Subcutaneous adipose tissue (tissue), 4 donors: ENCODE data around the gene TLNRD1. TPM values are rescaled to one million over a fixed set of nuclear protein-coding genes. Genes with fewer than 3 reads are reported as not detected.

ENCODE experiments used
- total RNA-seq, 4 donors: library from RNA; depleted of rRNA; stranded (reverse); fragments of >200 nt; gene quantifications; one replicate each; pipeline ENCODE4 v1.1.0, GENCODE V29; 2016
- TF ChIP-seq, protein P1 (sequence below): fragments of 450-650 bp; IDR thresholded peaks from one replicate; pipeline ENCODE4 v1.5.1; 2016; ENCODE audit warnings: low read depth, mild to moderate bottlenecking, control low read depth, antibody characterized with exemption, moderate library complexity

The TLNRD1 gene
- total RNA-seq, 4 donors from 2014 or later: 10.3 to 33.5 (median 11.9) TPM

DNA sequence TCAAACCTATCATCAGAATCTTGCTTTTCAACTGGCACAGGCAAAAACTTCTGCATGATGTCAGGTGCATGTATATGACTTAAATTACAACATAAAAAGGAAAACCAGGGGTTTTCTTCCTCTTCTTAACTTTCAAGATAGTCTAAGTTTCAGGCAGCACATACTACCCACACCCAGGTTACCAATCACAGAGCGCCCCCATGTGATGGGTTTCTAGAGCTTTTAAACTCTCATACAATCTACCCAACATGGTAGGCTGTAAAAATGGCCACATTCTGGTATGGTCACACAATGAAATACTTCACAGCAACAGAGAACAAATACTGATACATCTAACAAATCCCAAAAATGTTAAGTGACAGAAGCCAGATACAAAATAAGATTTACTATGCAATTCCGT lies 18.5 kb upstream of the TLNRD1 start:
- TF ChIP-seq, protein P1, sequence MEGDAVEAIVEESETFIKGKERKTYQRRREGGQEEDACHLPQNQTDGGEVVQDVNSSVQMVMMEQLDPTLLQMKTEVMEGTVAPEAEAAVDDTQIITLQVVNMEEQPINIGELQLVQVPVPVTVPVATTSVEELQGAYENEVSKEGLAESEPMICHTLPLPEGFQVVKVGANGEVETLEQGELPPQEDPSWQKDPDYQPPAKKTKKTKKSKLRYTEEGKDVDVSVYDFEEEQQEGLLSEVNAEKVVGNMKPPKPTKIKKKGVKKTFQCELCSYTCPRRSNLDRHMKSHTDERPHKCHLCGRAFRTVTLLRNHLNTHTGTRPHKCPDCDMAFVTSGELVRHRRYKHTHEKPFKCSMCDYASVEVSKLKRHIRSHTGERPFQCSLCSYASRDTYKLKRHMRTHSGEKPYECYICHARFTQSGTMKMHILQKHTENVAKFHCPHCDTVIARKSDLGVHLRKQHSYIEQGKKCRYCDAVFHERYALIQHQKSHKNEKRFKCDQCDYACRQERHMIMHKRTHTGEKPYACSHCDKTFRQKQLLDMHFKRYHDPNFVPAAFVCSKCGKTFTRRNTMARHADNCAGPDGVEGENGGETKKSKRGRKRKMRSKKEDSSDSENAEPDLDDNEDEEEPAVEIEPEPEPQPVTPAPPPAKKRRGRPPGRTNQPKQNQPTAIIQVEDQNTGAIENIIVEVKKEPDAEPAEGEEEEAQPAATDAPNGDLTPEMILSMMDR: no peak

GRCh38 chr15:80982839-80983238 lies 17.9 kb upstream of the TLNRD1 start:
- TF ChIP-seq, protein P1: no peak

- TF ChIP-seq, protein P1: no peak
Measured at GRCh38 chr15:80984856-80985255, 15.9 kb upstream of the TLNRD1 start.

GRCh38 chr15:80985981-80986380 lies 14.7 kb upstream of the TLNRD1 start:
- TF ChIP-seq, protein P1: no peak

- TF ChIP-seq, protein P1: no peak
Measured at GRCh38 chr15:80986487-80986886, 14.2 kb upstream of the TLNRD1 start.

DNA sequence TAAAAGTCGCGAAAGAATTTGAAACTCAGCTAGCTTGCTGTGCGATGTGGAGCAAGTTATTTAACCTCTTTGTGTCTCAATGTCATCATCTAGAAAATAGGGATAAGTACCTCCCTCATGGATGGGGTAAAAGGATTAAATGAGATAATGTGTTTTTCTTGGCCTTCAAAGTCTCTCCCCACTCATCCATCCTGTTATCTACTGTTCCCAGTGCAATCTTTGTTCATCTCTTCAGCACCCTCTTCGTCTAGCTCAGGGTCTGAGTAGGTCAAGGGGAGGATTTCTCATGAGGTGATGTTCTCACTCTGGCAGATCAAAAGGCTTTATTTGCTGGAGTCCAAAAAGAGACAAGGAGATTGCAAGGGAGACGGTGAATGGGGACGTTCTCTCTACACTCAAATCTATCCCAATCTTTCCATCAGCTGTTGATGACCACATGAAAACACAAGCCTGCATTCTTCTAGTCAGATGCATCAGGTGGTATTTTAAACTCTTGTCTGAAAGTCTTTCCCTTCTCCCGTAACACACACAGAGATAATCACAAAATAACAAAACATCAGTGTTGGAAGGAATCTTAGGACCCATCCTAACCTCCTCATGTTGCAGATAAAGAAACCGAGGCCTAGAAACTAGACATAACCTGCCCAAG lies 12.5 kb upstream of the TLNRD1 start:
- TF ChIP-seq, protein P1: no peak

DNA sequence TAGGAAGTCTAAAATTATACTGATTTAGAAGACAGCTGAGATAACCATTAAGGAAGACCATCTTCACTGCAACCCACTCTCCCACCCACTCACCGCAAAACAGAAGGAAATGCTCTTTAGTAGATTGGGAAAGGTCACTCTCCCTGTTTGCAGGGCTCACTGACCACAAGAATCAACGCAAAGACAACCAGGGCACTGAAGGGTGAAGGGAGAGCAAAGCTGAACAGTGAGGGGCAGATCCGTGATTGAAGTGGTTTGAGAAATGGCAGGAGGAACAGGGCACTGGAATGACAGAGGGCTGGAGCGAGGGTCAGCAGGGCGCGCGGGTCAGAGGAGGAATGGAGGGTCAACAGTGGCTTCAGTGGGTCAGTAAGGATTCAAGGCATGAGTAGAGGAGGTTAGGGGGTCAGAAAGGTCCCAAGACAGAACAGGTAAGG lies 11.6 kb upstream of the TLNRD1 start:
- TF ChIP-seq, protein P1: no peak
